HG02840 (cell line): ENCODE results near the gene GPR17.
A peak's percentile ranks its signal among the peaks of the same experiment; 100 is the strongest.

ENCODE experiments used
- ATAC-seq: cut with Tn5 transposase; IDR thresholded peaks from one replicate; pipeline ENCODE4 v1.9.1; 2021; ENCODE audit warnings: mild to moderate bottlenecking, moderate library complexity, moderate number of reproducible peaks; ENCODE audit not compliant: unreplicated experiment, low FRiP score

Gene GPR17

DNA sequence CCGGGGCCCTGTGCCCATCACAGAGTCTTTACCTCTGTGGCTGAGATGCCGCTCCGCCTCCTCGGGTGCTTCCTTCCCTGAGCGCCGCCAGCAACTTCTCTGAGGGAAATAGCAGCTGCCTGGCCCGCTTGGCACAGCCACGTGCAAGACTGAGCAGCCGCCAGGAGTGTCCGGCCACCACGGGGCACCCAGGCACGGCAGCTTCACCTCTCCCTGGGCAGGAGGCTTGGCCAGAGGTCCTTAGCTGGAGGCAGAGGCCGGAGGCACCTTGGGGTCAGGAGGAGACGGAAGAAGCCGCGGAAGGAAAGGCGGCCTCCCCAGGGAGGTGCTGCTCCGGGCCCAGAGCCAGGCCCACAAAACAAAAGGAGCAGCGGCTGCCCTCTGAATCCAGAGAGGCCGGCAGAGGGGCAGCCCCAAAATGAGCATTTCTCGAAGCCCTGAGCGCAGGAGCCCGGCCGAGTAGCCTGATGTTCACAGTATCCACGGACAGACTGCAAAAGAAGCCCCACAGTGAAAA lies 35.4 kb downstream of the GPR17 start:
- ATAC-seq: no peak

DNA sequence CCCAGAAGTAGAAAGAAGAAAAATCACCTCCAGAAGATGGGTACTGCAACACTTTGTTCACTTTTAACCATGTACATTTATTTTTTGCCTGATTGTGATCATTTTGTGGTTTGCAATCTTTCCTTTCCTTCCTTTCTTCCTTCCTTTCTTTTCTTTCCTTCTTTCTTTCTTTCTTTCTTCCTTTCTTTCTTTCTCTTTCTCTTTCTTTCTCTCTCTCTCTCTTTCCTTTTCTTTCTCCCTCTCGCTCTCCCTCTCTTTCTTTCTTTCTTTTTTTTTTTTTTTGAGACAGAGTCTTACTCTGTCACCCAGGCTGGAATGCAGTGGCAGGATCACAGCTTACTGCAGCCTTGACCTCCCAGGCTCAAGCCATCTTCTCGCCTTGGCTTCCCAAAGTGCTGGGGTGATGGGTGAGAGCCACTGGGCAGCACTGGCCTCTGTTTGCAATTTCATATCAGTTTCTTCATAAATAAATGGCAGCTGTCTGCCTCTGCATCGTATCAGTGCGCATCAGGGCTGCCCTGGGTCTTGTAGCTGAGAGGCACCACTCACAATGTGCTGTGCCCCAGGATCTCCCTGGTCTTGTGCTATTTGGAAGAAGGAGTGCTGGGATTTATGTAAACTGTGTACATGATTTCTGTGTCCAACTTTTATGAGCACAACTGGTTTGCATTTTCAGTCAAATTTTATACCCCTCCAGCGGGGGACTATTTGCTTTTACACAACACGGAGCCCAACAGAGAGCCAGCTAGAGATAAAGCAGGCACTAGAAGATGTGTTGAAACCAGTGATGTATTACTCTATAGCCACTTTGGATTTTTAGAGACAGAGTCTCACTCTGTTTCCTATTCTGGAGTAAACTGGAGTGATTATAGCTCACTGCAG lies 36.3 kb downstream of the GPR17 start:
- no peak for ATAC-seq

DNA sequence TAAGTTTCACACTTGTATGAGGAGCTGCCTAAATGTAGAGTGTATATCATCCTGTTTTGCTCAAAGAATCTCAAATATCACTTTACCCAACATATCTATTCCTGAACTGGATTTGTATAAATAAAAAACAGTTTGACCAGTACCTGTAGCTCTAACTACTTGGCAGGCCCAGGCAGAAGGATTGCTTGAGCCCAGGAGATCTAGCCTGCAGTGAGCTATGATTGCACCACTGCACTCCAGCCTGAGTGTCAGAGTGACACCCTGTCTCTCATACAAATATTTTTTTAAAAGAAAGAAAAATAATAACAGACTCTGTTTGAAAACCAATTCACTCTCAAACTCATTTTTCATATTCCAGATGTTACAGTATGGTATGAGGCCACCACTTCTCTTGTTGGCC lies 37.1 kb downstream of the GPR17 start:
- ATAC-seq: no peak

DNA sequence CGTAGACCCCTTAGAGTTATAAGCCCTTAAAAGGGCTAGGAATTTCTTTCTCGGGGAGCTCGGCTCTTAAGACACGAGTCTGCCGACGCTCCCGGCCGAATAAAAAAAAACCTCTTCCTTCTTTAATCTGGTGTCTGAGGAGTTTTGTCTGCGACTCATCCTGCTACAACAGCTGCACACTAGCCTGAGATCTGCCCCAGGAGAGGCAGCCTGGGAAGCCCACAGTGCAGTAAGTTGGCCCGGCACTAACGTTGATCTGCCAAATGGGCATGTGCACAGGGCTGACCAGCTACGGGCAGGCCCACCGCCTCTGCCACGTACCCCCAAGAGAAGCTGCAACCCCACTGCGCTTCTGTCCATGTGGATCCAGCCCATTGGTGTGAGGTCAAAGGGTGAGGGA lies 37.8 kb downstream of the GPR17 start:
- no peak for ATAC-seq

DNA sequence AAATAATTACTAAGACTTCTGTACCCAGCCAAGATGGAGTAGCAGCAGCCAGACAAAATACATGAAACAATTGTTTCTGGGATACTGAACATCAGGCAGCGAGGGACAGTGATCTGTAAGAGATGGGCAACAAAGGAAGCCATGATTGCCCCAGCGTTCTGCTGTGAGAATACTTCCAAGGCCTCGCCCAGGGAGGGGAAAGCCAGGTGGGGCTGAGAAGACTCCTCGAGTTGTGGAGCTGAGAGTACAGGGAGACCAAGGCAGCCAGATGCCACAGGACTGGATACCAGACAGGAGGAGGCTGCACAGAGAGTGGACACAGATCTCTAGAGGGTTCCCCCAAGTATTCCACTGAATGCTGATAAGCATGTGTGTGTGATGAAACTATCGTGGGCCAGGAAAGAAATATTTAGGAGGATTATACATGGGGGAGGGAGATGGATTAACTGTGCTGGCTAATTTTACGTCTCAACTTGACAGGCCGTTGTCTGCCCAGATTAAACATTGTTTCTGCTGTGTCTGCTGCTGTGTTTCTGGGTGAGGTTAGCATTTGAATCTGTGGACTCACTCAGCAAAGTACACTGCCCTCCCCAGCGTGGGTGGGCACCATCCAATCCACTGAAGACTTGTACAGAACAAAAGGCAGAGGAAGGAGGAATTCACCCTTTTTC lies 39.6 kb downstream of the GPR17 start:
- ATAC-seq: no peak

DNA sequence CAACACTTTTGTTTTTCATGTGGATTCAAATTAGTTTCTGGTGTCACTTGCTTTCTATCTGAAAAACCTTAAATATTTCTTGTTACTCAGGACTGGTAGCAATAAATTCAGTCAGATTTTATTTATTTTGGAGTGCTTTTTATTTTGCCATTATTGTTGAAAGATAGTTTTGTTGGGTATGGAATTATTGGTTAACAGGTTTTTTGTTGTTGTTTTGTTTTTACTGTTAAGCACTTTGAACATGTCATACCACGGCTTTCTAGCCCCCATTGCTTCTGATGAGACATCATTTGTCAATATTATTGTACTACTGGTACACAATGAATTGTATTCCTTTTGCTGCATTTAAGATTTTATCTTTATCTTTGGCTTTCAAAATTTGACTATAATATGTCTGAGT lies 42.5 kb downstream of the GPR17 start:
- no peak for ATAC-seq

DNA sequence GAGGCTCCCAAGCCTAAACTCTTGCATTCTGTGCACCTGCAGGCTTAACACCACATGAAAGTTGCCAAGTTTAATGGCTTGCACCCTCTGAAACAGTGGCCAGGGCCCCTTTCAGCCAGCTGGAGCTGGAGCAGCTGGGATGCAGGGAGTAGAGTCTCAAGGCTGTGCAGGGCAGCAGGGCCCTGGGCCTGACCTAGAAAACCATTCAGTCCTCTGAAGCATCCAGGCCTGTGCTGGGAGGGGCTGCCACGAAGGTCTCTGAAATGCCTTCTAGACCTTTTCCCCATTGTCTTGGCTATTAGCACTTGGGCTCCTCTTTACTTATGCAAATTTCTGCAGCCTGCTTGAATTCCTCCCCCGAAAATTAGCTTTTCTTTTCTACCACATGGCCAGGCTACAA lies 44.7 kb downstream of the GPR17 start:
- no peak for ATAC-seq

DNA sequence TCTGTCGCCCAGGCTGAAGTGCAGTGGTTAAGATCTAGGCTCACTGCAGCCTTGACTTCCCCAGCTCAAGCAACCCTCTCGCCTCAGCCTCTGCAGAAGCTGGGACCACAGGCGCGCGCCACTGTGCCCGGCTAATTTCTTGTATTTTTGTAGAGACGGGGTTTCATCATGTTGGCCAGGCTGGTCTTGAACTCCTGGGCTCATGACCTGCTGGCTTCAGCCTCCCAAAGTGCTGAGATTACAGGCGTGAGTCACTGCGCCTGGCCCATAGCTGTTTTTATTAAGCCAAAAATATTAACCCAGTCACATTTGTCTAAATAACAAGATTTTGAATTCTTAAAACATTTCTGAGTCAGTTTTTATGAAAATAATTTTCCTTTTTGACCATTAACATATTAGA lies 49.0 kb downstream of the GPR17 start:
- ATAC-seq: no peak

DNA sequence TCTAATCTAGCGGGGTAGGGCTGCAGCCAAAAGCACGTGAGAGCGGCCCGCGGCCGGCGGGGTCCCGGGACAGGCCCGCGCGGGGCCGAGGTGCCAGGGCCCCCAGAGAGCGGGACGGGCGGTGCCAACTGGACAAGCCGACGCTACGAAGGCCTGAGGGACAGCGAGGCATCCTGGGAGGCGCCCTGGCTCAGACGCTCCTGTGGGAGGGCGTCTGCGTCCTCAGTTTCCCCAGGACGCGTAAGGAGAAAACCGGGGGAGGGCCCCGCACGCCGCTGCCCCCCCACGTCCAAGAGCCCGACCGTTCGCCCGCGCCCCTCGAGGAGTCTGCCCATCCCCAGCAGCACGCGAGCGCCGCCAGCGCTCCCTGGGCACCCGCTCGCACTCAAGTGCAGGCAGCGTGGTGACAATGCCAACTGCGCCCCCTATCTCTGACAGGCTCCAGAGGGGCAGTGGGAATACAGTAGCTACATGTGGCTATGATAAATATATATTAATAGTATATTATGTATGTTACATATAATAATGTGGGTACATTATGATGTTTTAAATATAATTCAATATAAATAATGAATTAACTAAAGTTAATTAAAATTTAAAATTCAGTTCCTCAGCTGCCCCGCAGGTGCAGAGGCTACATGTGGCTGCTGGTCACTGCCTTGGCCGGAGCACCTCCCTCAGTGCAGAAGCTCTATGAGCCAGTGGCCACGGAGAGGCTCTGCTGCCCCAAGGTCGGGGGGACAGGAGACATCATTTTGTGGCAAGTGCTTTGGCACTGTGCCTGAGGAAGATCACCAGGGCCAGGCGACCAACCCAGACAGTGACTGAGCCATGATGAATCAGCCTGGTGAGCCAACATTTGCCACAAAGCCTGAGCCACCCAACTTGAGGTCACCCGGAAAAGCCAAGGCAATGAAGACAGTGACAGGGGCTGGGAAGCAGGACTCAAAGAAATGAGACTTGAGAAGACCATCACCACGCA lies 49.8 kb downstream of the GPR17 start:
- no peak for ATAC-seq

DNA sequence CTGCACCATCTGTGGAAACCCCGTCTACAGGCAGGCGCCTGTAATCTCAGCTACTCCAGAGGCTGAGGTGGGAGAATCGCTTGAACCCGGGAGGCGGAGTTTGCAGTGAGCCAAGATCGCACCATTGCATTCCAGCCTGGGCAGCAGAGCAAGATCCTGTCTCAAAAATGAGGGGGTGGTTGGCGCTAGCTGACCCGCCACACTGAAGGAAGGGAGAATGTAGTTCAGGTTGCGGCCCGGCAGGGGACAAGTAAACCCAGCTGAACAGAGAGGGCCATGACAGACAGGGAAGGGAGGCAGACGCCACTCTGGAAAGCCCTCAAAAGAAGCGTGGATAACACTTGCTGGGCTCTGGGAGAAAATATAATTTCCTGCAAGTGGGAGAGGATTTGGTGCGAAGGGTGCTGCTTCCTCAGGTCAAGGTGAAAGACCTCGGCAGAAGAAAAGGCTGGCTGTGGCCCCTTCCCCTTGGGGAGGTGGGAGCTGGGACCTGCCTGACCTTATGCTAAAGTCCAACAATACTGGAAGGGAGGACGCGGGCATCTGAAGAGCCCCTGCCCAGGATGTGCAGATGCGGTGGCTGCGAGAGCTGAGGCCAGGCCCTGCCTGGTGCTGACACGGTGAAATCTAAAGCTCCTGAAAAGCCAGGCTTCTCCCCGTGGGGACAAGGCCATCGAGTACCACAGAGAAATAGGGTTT lies 51.7 kb downstream of the GPR17 start:
- no peak for ATAC-seq

DNA sequence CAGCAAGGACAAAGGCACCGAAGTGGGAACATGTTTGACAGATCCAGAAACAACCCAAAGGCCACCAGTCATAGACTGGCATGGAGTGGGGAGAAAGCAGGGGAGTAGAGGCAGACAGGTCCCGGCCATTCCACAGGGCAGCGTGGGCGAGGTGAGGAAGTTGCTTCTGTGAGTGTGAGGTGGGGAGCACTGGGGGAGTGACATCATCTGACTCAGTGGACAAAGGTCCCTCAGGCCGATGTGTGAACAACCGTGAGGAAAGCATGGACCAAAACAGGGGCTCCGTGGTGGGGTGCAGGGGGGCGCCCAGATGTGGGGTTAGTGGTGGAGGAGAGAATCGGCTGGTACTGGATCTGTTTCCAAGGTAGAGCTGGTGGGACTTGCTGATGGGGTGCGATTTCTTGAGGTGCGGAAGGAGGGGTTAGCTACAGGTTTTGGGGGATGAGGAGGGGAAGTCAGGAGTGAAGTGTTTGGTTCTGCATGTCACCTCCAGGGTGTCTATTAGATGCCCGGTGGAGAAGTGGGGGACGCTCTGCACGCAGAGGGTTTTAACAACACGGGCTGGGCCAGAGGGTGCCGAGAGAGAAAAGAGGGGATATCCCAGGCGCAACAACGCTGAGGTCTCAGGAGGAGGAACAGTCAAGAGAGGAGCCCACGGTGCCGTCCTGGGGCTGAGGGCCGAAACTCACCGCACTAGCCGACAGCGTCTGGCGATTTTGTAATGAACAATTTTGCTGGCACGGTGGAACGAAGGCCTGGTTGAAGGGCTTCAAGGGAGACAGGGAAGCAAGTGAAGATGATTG lies 52.8 kb downstream of the GPR17 start:
- no peak for ATAC-seq

DNA sequence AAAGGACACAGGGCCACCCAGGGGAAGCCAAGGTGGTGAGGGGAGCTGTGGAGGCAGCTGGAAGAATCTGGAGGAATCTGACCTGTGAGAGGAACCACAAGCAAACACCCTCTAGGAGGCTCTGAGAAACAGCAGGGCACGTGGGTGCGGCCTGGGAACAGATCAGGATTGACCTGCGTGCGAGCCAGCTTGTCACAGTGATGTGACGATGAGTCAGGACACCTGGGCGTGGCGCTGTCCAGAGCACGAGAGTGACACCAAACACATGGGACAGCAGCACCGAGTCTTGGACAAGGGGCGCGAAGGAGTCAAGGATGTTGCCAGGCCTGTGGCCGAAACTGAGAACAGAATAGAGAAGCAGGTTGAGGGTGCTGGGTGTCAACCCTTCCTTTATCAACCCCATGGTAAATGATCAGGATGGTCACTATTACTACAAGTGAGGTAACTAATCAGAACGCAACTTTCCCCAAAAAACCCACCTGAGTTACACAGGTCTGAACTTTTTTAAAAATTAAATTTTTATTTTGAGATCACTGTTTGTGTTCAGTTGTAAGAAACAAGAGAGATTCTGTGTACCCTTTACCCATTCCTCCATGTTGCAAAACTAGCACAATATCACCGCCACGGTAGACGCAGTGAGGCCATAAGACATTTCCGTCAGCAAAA lies 54.7 kb downstream of the GPR17 start:
- peak; percentile 44 for ATAC-seq

DNA sequence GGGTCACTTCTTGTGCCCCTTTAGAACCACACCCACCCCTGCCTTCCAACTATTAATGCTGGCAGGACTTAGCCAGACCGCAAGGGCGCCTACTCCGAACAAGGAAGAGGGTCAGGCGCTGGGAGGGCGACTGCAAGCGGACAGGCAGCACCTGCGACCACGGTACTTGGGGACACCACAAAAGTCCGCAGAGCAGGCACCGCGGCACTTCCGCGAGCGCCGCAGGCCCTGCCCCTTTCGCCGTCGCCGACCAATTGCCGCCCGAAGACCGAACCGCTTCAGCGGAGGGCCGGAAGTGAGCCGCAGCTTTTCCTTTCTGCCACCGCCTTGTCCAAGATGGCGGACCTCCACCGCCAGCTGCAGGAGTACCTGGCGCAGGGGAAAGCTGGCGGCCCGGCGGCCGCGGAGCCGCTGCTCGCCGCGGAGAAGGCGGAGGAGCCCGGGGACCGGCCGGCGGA lies 55.3 kb downstream of the GPR17 start, which contains the start of gene SFT2D3:
SFT2D3 (plus strand) TSS at position 305 of the 458 bp plus-strand sequence; CDS start at position 337, 32 bp downstream.
- ATAC-seq: peak; percentile 64

DNA sequence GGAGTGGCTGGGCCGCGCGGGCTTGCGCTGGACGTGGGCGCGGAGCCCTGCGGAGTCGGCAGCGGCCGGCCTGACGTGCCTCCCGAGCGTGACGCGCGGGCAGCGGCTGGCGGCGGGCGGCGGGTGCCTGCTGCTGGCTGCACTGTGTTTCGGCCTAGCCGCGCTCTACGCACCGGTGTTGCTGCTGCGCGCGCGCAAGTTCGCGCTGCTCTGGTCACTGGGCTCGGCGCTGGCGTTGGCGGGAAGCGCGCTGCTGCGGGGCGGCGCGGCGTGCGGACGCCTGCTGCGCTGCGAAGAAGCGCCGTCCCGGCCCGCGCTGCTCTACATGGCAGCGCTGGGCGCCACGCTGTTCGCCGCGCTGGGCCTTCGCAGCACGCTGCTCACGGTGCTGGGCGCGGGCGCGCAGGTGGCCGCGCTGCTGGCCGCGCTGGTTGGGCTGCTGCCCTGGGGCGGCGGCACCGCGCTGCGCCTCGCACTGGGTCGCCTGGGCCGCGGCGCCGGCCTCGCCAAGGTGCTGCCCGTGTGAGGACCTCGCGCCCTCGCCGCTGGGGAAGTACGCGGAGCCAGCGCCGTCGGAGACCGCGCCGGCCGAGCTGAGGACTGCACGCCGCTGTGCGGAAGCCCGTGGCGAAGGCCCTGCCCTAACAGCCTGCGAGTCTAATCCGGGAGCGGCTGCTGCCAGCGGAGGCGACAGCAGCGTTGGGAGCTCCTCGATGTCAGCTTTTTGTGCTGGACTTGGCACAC lies 55.9 kb downstream of the GPR17 start:
- peak; percentile 44 for ATAC-seq
